Measurements from ENCODE around the gene PRKG1. TPM values are rescaled to one million over a fixed set of nuclear protein-coding genes. Genes with fewer than 3 reads are reported as not detected.

PRKG1 gene
- total RNA-seq, 1 donor from 2014 or later: 22.8 TPM

DNA sequence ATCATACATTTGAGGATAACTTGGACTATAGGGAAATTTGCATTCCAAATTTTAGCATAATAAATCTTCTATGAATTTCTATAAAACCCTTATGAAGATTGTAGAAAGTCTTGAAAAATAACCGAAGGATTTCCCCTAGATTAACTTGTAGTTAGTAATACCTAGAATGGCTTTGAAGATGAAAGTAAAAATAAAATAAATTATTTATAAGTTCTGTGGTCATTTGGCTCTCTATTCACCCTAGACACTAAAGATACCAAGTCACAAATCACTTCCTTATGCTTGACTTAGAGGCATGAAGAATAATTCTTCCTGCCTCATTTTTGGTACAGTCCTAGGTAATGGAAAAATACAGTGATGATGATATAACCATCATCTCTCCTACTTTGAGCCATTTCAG, 545.8 kb downstream of the PRKG1 start:
- no peak for TF ChIP-seq CTCF (IDR thresholded peaks at IDR 0.05)
- DNase-seq (ENCODE audit: low spot score): no peak
- Mint-ChIP-seq H3K4me3 (ENCODE audit: unreplicated experiment) (no peak overlapping the region), H3K27ac (ENCODE audit: unreplicated experiment) (no peak overlapping the region), H3K4me1 (ENCODE audit: low read depth) (no peaks in the 10 kb centered on the region), H3K36me3 (ENCODE audit: low read depth) (no peaks in the 10 kb centered on the region), H3K9me3 (ENCODE audit: low read depth) (peaks cover 8% of the 10 kb centered on the region), H3K27me3 (ENCODE audit: low read depth) (no peaks in the 10 kb centered on the region)

GRCh38 chr10:51624013-51624412, 549.7 kb downstream of the PRKG1 start:
- H3K36me3 Mint-ChIP-seq (ENCODE audit: low read depth): no peaks in the 10 kb centered on the region
- H3K27ac Mint-ChIP-seq (ENCODE audit: unreplicated experiment): no peak overlapping the region
- no peak for TF ChIP-seq CTCF (IDR thresholded peaks at IDR 0.05)
- no peaks in the 10 kb centered on the region for H3K4me1 Mint-ChIP-seq (ENCODE audit: low read depth)
- no peaks in the 10 kb centered on the region for H3K9me3 Mint-ChIP-seq (ENCODE audit: low read depth)
- H3K27me3 Mint-ChIP-seq (ENCODE audit: low read depth): no peaks in the 10 kb centered on the region
- H3K4me3 Mint-ChIP-seq (ENCODE audit: unreplicated experiment): no peak overlapping the region
- DNase-seq (ENCODE audit: low spot score): no peak

GRCh38 chr10:51629934-51630639, 555.8 kb downstream of the PRKG1 start:
- H3K4me3 Mint-ChIP-seq (ENCODE audit: unreplicated experiment): no peak overlapping the region
- no peak overlapping the region for H3K27ac Mint-ChIP-seq (ENCODE audit: unreplicated experiment)
- no peak for TF ChIP-seq CTCF (IDR thresholded peaks at IDR 0.05)
- peaks cover 4% of the 10 kb centered on the region for H3K9me3 Mint-ChIP-seq (ENCODE audit: low read depth)
- H3K27me3 Mint-ChIP-seq (ENCODE audit: low read depth): no peaks in the 10 kb centered on the region
- H3K4me1 Mint-ChIP-seq (ENCODE audit: low read depth): no peaks in the 10 kb centered on the region
- H3K36me3 Mint-ChIP-seq (ENCODE audit: low read depth): peaks cover 2% of the 10 kb centered on the region
- DNase-seq (ENCODE audit: low spot score): no peak

DNA sequence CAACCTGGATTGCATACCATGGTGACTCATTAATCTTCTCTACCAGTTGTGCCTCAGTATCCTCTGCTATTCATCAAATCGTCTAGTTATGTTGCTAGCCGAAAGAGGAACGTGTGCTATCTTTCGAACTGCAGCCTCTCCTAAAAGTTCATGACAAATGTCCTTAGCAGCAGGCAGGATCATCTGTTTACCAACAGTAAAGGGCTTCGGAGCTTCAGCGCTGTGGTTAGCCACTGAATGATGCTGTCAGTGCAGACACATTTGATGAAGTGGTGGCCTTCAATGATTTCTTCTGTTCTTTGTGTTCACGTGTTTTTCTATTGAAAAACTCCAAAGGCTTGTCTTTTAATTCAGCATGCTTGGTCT, 556.3 kb downstream of the PRKG1 start:
- H3K9me3 Mint-ChIP-seq (ENCODE audit: low read depth): peaks cover 4% of the 10 kb centered on the region
- H3K27ac Mint-ChIP-seq (ENCODE audit: unreplicated experiment): no peak overlapping the region
- H3K36me3 Mint-ChIP-seq (ENCODE audit: low read depth): peaks cover 2% of the 10 kb centered on the region
- DNase-seq (ENCODE audit: low spot score): no peak
- TF ChIP-seq CTCF (IDR thresholded peaks at IDR 0.05): no peak
- no peak overlapping the region for H3K4me3 Mint-ChIP-seq (ENCODE audit: unreplicated experiment)
- no peaks in the 10 kb centered on the region for H3K27me3 Mint-ChIP-seq (ENCODE audit: low read depth)
- H3K4me1 Mint-ChIP-seq (ENCODE audit: low read depth): no peaks in the 10 kb centered on the region

DNA sequence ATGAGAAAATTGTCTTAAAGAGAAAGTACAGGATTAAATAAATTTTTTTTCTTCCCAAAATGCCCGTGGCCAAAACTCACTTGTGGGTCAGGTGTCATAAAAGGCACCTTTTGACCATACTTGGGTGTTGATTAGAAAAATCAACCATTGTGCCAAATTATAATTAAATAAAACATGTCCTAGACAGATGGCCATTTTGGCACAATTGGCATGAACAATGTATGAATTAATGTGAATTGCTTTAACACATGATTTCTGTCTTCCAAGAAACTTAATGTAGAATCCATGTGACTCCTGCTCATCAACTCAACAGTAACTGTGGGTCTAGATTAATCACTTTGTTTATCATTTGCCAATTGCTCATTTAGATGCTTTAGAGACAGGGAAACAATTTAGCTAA, 561.1 kb downstream of the PRKG1 start:
- no peaks in the 10 kb centered on the region for H3K4me1 Mint-ChIP-seq (ENCODE audit: low read depth)
- TF ChIP-seq CTCF (IDR thresholded peaks at IDR 0.05): no peak
- no peaks in the 10 kb centered on the region for H3K27me3 Mint-ChIP-seq (ENCODE audit: low read depth)
- H3K36me3 Mint-ChIP-seq (ENCODE audit: low read depth): peaks cover 2% of the 10 kb centered on the region
- H3K9me3 Mint-ChIP-seq (ENCODE audit: low read depth): peaks cover 4% of the 10 kb centered on the region
- no peak for DNase-seq (ENCODE audit: low spot score)
- no peak overlapping the region for H3K4me3 Mint-ChIP-seq (ENCODE audit: unreplicated experiment)
- H3K27ac Mint-ChIP-seq (ENCODE audit: unreplicated experiment): no peak overlapping the region

Measured in chondrocyte (in vitro differentiated cells).